H1 (cell line): ENCODE measurements around the gene IP6K3. TPM values are rescaled to one million over a fixed set of nuclear protein-coding genes. Genes with fewer than 3 reads are reported as not detected.

Experiments used
- CTCF ChIA-PET: fragments of 300-600 bp; sonication (Branson Sonifier 250); formaldehyde crosslinking; loops from one replicate; lab custom pipeline; 2021; ENCODE audit not compliant: partially characterized antibody; lab: Charles Lee
- POLR2A ChIA-PET: fragments of 300-600 bp; sonication (Branson Sonifier 250); formaldehyde crosslinking; loops from one replicate; lab custom pipeline; 2021; ENCODE audit warnings: inconsistent platforms; ENCODE audit not compliant: partially characterized antibody; lab: Charles Lee
- DNase-seq, 2 experiments: peaks; one replicate each; pipeline versions ENCODE4 v3.0.0 to v3.0.0-alpha.2; 2010 to 2022; ENCODE audit warnings: low spot score in 2 of 2, low read depth in 1 of 2, mixed read lengths in 1 of 2
- FAIRE-seq: peaks from 2 replicates; lab custom pipeline; 2011; peaks lifted over from hg19 to GRCh38; lab: Jason Lieb, UNC
- H2AFZ ChIP-seq: 2 replicates; pipeline ENCODE4 v1.8.1; 2012; ENCODE audit warnings: low read length, inconsistent platforms
- H2AK5ac ChIP-seq: 2 replicates; pipeline ENCODE4 v1.6.1; 2013; ENCODE audit warnings: low read depth, low read length
- H2BK120ac ChIP-seq: replicated peaks from 2 replicates; pipeline ENCODE3; 2013; ENCODE audit warnings: low read depth, low read length, inconsistent platforms
- H2BK12ac ChIP-seq: 2 replicates; pipeline ENCODE4 v1.6.1; 2013; ENCODE audit warnings: low read depth, low read length
- H2BK15ac ChIP-seq: 2 replicates; pipeline ENCODE4 v1.6.1; 2013; ENCODE audit warnings: low read length
- H2BK20ac ChIP-seq: 2 replicates; pipeline ENCODE4 v1.6.1; 2013; ENCODE audit warnings: low read length
- H2BK5ac ChIP-seq: 2 replicates; pipeline ENCODE4 v1.6.1; 2013; ENCODE audit warnings: low read depth, low read length
- H3K14ac ChIP-seq: 2 replicates; pipeline ENCODE4 v1.6.1; 2013; ENCODE audit warnings: inconsistent platforms; ENCODE audit not compliant: insufficient read length
- H3K18ac ChIP-seq: 2 replicates; pipeline ENCODE4 v1.6.1; 2013; ENCODE audit warnings: low read length; ENCODE audit errors: extremely low read depth
- H3K23ac ChIP-seq: 2 replicates; pipeline ENCODE4 v1.6.1; 2013; ENCODE audit warnings: inconsistent platforms; ENCODE audit not compliant: insufficient read length
- H3K23me2 ChIP-seq: 2 replicates; pipeline ENCODE4 v1.6.1; 2013; ENCODE audit warnings: low read depth, low read length
- H3K27ac ChIP-seq: 2 replicates; pipeline ENCODE4 v1.6.1; 2011; ENCODE audit warnings: low read depth, low read length, inconsistent platforms
- H3K27me3 ChIP-seq, 4 experiments: replicated peaks in 1 of 4; 1 replicate in 1 of 4; 2 replicates in 3 of 4; pipeline versions ENCODE4 v1.6.1 to v1.8.1; 2011 to 2013; ENCODE audit warnings: low read length in 3 of 4, mild to moderate bottlenecking in 3 of 4, inconsistent platforms in 2 of 4, mixed read lengths in 2 of 4, moderate library complexity in 1 of 4; ENCODE audit not compliant: control insufficient read depth in 3 of 4, insufficient read depth in 3 of 4; ENCODE audit errors: extremely low read depth in 1 of 4
- H3K36me3 ChIP-seq, 4 experiments: 2 replicates each; pipeline versions ENCODE4 v1.6.1 to v1.8.1; 2011 to 2013; ENCODE audit warnings: mild to moderate bottlenecking in 4 of 4, low read length in 3 of 4, moderate library complexity in 2 of 4, control low read depth in 1 of 4, inconsistent platforms in 1 of 4; ENCODE audit not compliant: insufficient read depth in 4 of 4, control insufficient read depth in 2 of 4
- H3K4ac ChIP-seq: replicated peaks from 2 replicates; pipeline ENCODE3; 2013; ENCODE audit warnings: low read length, low read depth, mixed read lengths, inconsistent platforms; ENCODE audit not compliant: insufficient read length
- H3K4me1 ChIP-seq, 4 experiments: replicated peaks in 1 of 4; 1 replicate in 1 of 4; 2 replicates in 3 of 4; pipeline versions ENCODE4 v1.6.1 to v1.8.1; 2011 to 2013; ENCODE audit warnings: low read length in 3 of 4, inconsistent platforms in 2 of 4, mixed read lengths in 1 of 4; ENCODE audit not compliant: insufficient read depth in 4 of 4, control insufficient read depth in 3 of 4
- H3K4me2 ChIP-seq, 2 experiments: 2 replicates each; pipeline versions ENCODE4 v1.6.1 to v1.8.1; 2011 to 2013; ENCODE audit warnings: low read depth in 2 of 2, low read length in 2 of 2, control low read depth in 1 of 2, inconsistent platforms in 1 of 2, mild to moderate bottlenecking in 1 of 2; ENCODE audit not compliant: insufficient read depth in 1 of 2
- H3K4me3 ChIP-seq, 4 experiments: fragments of 200-600, 300-600 bp in 1 of 4; sonication (generic), shearing (Covaris generic), sonication (Bioruptor Twin) in 1 of 4; 2 replicates each; pipeline versions ENCODE4 v1.5.1 to v1.8.1; 2011 to 2016; ENCODE audit warnings: low read length in 4 of 4, low read depth in 3 of 4, control low read depth in 2 of 4, inconsistent platforms in 2 of 4, mild to moderate bottlenecking in 2 of 4, mixed read lengths in 1 of 4, moderate library complexity in 1 of 4; ENCODE audit not compliant: insufficient read depth in 2 of 4; ENCODE audit errors: extremely low read depth in 1 of 4
- H3K56ac ChIP-seq: replicated peaks from 2 replicates; pipeline ENCODE3; 2013; ENCODE audit warnings: low read depth, mild to moderate bottlenecking, mixed read lengths, low read length, inconsistent platforms; ENCODE audit not compliant: insufficient read length
- H3K79me1 ChIP-seq: 2 replicates; pipeline ENCODE4 v1.6.1; 2013; ENCODE audit warnings: low read depth, low read length, control low read depth
- H3K79me2 ChIP-seq, 2 experiments: 2 replicates each; pipeline versions ENCODE4 v1.6.1 to v1.8.1; 2012 to 2013; ENCODE audit warnings: low read length in 2 of 2, mild to moderate bottlenecking in 2 of 2, inconsistent platforms in 1 of 2; ENCODE audit not compliant: insufficient read depth in 2 of 2, control insufficient read depth in 1 of 2
- H3K9ac ChIP-seq, 4 experiments: replicated peaks in 1 of 4; 1 replicate in 1 of 4; 2 replicates in 3 of 4; pipeline versions ENCODE4 v1.6.1 to v1.8.1; 2011 to 2013; ENCODE audit warnings: low read depth in 3 of 4, low read length in 3 of 4, control low read depth in 2 of 4, mild to moderate bottlenecking in 2 of 4, moderate library complexity in 2 of 4, inconsistent platforms in 1 of 4; ENCODE audit errors: extremely low read depth in 1 of 4
- H3K9me3 ChIP-seq, 2 experiments: 2 replicates each; pipeline versions ENCODE4 v1.6.1 to v1.8.1; 2012 to 2013; ENCODE audit warnings: mild to moderate bottlenecking in 2 of 2, moderate library complexity in 2 of 2, control low read depth in 1 of 2, inconsistent platforms in 1 of 2, low read depth in 1 of 2, low read length in 1 of 2, mixed read lengths in 1 of 2; ENCODE audit not compliant: insufficient read depth in 2 of 2
- H4K20me1 ChIP-seq, 2 experiments: replicated peaks in 1 of 2; 2 replicates each; pipeline versions ENCODE3 to v1.8.1; 2011 to 2013; ENCODE audit warnings: inconsistent platforms in 2 of 2, low read length in 2 of 2, mild to moderate bottlenecking in 1 of 2; ENCODE audit not compliant: insufficient read depth in 2 of 2, control insufficient read depth in 1 of 2
- H4K5ac ChIP-seq: 2 replicates; pipeline ENCODE4 v1.6.1; 2013; ENCODE audit warnings: low read length, low read depth, mixed read lengths, inconsistent platforms; ENCODE audit not compliant: insufficient read length
- H4K8ac ChIP-seq: 2 replicates; pipeline ENCODE4 v1.8.0; 2013; ENCODE audit warnings: mild to moderate bottlenecking, moderate library complexity, low read length, inconsistent platforms; ENCODE audit not compliant: insufficient read depth; ENCODE audit errors: extremely low read depth
- H4K91ac ChIP-seq: replicated peaks from 2 replicates; pipeline ENCODE3; 2013; ENCODE audit warnings: low read length, mixed read lengths, inconsistent platforms; ENCODE audit not compliant: insufficient read length
- ASH2L ChIP-seq: fragments of 200-600, 300-600 bp; sonication (generic); IDR thresholded peaks from one replicate; pipeline ENCODE4 v1.7.1; 2017; ENCODE audit warnings: low read length
- CBX8 ChIP-seq: fragments of 300-800, 300-1000 bp; sonication (generic); IDR thresholded peaks from 2 replicates; pipeline ENCODE4 v1.7.1; 2016; ENCODE audit warnings: low read depth, low read length, borderline replicate concordance
- CHD1 ChIP-seq: IDR thresholded peaks from 2 replicates; pipeline ENCODE4 v1.6.1; 2012; ENCODE audit warnings: low read depth, low read length, improper control_type of control experiment
- CHD2 ChIP-seq: IDR thresholded peaks from 2 replicates; pipeline ENCODE4 v1.6.1; 2012; ENCODE audit warnings: low read length, improper control_type of control experiment
- CTBP2 ChIP-seq: IDR thresholded peaks from 2 replicates; pipeline ENCODE4 v1.7.0; 2011; ENCODE audit warnings: borderline replicate concordance, mild to moderate bottlenecking, moderate library complexity, mixed read lengths, low read length; ENCODE audit not compliant: insufficient read depth, insufficient read length
- JUND ChIP-seq: IDR thresholded peaks from 2 replicates; pipeline ENCODE4 v1.6.1; 2011; ENCODE audit warnings: mild to moderate bottlenecking, improper control_type of control experiment, low read length
- KDM1A ChIP-seq: fragments of 200-600, 300-600 bp; sonication (generic); IDR thresholded peaks from 2 replicates; pipeline ENCODE4 v1.7.1; 2016; ENCODE audit warnings: mild to moderate bottlenecking, low read length, borderline replicate concordance
- MAFK ChIP-seq: IDR thresholded peaks from 2 replicates; pipeline ENCODE4 v1.6.1; 2012; ENCODE audit warnings: low read depth, mild to moderate bottlenecking, improper control_type of control experiment, low read length
- NANOG ChIP-seq: IDR thresholded peaks from 2 replicates; pipeline ENCODE4 v1.6.1; 2011; ENCODE audit warnings: low read length, low read depth, mild to moderate bottlenecking, inconsistent platforms; ENCODE audit not compliant: insufficient read depth, poor library complexity, severe bottlenecking
- POLR2A ChIP-seq, 2 experiments: IDR thresholded peaks; 1 replicate in 1 of 2; 2 replicates in 1 of 2; pipeline ENCODE4 v1.6.1; 2011; ENCODE audit warnings: low read depth in 2 of 2, low read length in 2 of 2, mild to moderate bottlenecking in 2 of 2; ENCODE audit errors: control extremely low read depth in 1 of 2
- SP4 ChIP-seq: IDR thresholded peaks from 2 replicates; pipeline ENCODE4 v1.6.1; 2012; ENCODE audit warnings: low read length, inconsistent platforms
- SUZ12 ChIP-seq: fragments of 200-600 bp; sonication (generic); IDR thresholded peaks from 2 replicates; pipeline ENCODE4 v1.6.1; 2012; ENCODE audit warnings: mild to moderate bottlenecking, inconsistent platforms, low read length, moderate library complexity, mixed read lengths
- WGBS, 2 experiments: shearing (Covaris generic) in 1 of 2; methylation state at CpG; one replicate each; pipeline versions ENCODE4 v1.1.6 to v1.1.7; 2013 to 2015; ENCODE audit warnings: low lambda C conversion rate in 2 of 2, mixed read lengths in 2 of 2, inconsistent platforms in 1 of 2, low coverage in 1 of 2, missing lambda C conversion rate in 1 of 2; ENCODE audit not compliant: insufficient replicate concordance in 2 of 2, insufficient coverage in 1 of 2, insufficient read length in 1 of 2; ENCODE audit errors: extremely low coverage in 1 of 2, missing lambda C conversion rate in 1 of 2; 5-methylcytosine and 5-hydroxymethylcytosine counted together
- polyA plus RNA-seq, 7 experiments: library from polyadenylated mRNA; depleted of rRNA in 3 of 7; stranded (reverse) in 5 of 7; unstranded in 2 of 7; fragments of >200 nt in 5 of 7; fragments of 200-250 nt in 2 of 7; gene quantifications; 1 replicate in 5 of 7; 2 replicates in 1 of 7; 4 replicates in 1 of 7; pipeline versions ENCODE4 v1.2.1 to v1.2.3, GENCODE V29; 2011 to 2013; ENCODE audit warnings: missing spikeins in 2 of 7, mixed read lengths in 2 of 7
- total RNA-seq: library from RNA; stranded (reverse); fragmentation: NEBNext Ultra II Directional; extraction: Animal tissue kit (Norgen Biotek cat#: 25700); gene quantifications from 2 replicates; pipeline ENCODE4 v1.2.1, GENCODE V29; 2021

Gene IP6K3
- total and polyA plus RNA-seq, 2 of the 8 experiments (the other 6 are each of a cell fraction or from before 2014, with no cell fraction given) = 0.22 to 0.73 TPM

GRCh38 chr6:33686981-33687975 lies 59.4 kb downstream of the IP6K3 start:
- no peak overlapping the region for H2BK15ac ChIP-seq
- no peaks in the 10 kb centered on the region for H3K9me3 ChIP-seq
- no peaks in the 10 kb centered on the region for H3K27me3 ChIP-seq
- H2BK5ac ChIP-seq = no peak overlapping the region
- H4K8ac ChIP-seq = no peak overlapping the region
- H2AFZ ChIP-seq = no peak overlapping the region
- H2BK120ac ChIP-seq = no peak overlapping the region
- CTCF ChIA-PET = interaction anchor here (0.5 to 2.7 kb wide), 12 partner anchors 8 to 316 kb away, joined by 3 to 18 read pairs (median 4); no protein-coding TSS in a partner anchor
- H4K5ac ChIP-seq = no peak overlapping the region
- H3K23me2 ChIP-seq = no peaks in the 10 kb centered on the region
- no peaks in the 10 kb centered on the region for H3K79me1 ChIP-seq
- H3K23ac ChIP-seq = no peak overlapping the region
- no peak overlapping the region for H3K27ac ChIP-seq
- no peak overlapping the region for H3K56ac ChIP-seq
- POLR2A ChIA-PET = interaction anchor here (1.8 kb wide), 1 partner anchor 10 kb away, joined by 6 read pairs; no protein-coding TSS in a partner anchor
- H3K14ac ChIP-seq = no peak overlapping the region
- H2BK20ac ChIP-seq = no peak overlapping the region
- FAIRE-seq = no peak
- peaks cover 14 to 62% (median 50%) of the 10 kb centered on the region in 4 experiments; a peak in 7 of 8 replicates for H3K36me3 ChIP-seq
- no peaks in the 10 kb centered on the region for H3K79me2 ChIP-seq
- no peak overlapping the region for H3K9ac ChIP-seq
- no peak overlapping the region for H3K4me3 ChIP-seq
- DNase-seq = no peak
- H4K20me1 ChIP-seq = peaks cover 0 to 10% of the 10 kb centered on the region in 2 experiments
- no peak overlapping the region for H3K18ac ChIP-seq
- H4K91ac ChIP-seq = no peak overlapping the region
- peaks cover 0 to 5% (median 1%) of the 10 kb centered on the region in 4 experiments; a peak in 3 of 7 replicates for H3K4me1 ChIP-seq
- no peak overlapping the region for H2AK5ac ChIP-seq
- no peak overlapping the region for H2BK12ac ChIP-seq
- H3K4me2 ChIP-seq = no peak overlapping the region
- 92% methylated on average over 19 of the region's 27 CpGs; no CpG with 5 or more reads in 1 of the 2 experiments for WGBS, 2 experiments
- H3K4ac ChIP-seq = no peak overlapping the region
- TF ChIP-seq ASH2L (no peak), SP4 (no peak), NANOG (no peak), SUZ12 (no peak), JUND (no peak), CBX8 (no peak), CTBP2 (no peak), POLR2A (IDR thresholded peaks at IDR 0.05; ENCODE audit: control extremely low read depth in 1 of 2, low read depth in 2 of 2, low read length in 2 of 2) (no peak), KDM1A (no peak), CHD1 (no peak), MAFK (no peak), CHD2 (no peak)
